Bone marrow (tissue), 2 donors: Measurements from ENCODE around the gene SYT3.

Source experiments
- DNase-seq, 2 donors: peaks; one replicate each; lab custom pipeline; 2025; lab: John Stamatoyannopoulos, UW

SYT3 gene

DNA sequence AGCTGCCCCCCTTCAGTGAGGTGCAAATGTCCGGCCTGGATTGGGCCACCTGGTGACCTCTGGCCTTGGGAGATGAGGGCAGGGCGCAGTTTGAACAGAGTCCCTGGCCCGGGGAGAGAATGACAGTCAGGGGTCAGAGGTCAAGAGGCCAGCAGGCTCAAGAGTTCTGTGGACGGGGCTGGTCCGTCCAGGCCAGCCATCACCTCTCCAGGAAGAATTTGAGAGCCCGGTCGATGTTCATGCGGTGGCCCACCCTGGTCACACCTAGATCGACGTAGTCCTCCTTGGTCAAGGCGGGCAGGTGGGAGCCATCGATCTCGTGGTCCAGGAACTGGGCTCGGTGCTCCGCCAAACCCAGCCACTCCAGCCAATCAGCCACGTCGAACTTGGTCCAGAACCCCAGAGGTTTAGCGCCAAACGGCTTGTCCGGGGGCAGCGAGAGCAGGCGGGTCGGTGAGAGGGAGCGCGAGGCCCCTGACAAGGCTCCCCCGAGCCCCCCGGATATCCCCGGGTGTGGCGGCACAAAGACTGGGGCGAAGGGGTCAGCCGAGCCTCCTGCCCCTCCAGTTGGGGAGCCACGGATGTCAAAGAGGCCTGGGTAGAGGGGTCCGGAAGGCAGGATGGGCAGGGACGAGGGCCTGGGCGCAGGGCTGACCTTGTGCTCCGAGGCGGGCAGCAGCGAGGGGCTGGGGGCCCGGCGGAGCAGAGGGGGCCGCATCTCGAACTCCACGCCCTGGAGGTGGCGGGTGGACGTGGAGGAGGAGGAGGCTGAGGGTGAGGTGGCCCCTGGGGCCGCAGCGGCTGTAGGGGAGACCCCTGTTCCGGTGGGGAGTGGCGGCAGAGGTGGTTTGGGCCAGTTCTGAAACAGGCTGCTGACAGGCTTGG, 22.3 kb upstream of the SYT3 start:
- DNase-seq = no peak

DNA sequence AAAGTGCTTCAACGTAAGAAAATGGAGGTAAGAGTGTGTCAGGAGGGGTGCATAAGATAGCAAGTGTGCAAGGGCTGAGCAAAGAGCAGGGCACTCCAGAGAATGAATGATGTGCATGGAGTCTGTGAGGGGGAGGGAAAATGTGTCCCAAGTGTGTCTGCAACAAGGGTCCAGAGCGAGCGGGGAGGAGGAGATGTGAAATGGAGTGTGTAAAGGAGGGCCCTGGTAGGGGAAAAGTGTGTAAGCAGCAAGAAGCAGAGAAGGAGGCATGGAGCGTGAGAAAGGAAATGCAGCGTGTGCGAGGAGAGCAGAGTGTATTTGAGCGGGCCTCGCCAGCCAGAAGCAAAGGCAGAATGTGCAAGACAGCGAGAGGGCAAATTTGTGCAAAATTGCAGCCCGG, 21.3 kb upstream of the SYT3 start:
- no peak for DNase-seq

- DNase-seq = no peak
These were observed 20.3 kb upstream of the SYT3 start for GRCh38 chr19:50660088-50660366.

- no peak for DNase-seq
These were observed 19.8 kb upstream of the SYT3 start for GRCh38 chr19:50659318-50660087.

DNA sequence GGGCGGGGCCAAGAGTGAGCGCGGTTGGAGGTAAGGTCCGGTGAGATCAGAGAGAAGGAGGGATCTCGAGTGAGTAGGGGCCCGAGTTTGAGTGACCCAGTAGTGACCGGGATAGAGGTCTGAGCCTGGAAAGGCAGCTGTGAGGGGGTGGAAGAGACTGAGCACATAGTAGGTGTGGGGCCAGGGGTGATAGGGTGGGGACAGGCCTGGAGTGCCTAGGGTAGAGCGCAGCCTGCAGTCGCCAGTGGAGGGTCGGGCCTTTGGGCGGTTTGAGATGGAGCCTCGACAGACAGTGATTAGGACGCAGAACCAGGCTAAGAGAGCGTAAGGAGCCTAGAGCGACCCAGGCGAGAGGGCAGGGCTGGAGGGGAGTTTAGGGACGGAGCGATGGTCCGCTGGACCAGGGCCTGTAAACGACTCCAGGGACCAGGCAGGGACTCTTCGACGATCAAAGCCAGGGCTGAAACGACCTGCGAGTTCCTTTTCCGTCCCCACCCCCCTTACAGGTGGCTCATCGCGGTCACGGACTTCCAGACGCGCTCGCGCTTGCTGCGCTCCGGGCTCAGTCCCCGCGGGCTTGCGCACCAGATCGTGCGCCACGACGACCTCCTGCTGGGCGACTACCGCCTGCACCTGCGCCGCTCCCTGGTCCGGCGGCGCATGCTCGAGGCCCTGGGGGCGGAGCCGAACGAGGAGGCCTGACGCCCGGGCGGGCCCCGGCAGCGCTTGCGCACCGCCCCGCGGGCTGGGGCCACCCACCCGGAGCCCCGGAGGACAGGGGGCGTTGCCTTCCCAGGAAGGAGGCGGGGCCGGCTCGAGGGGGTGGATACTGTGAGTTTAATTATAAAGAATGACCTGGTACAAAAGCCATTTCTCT, 19.0 kb upstream of the SYT3 start:
- DNase-seq = peak in 1 of 2 donors; percentile 46

GRCh38 chr19:50657712-50658440, 18.2 kb upstream of the SYT3 start:
- peak; percentile 88 to 98 for DNase-seq

DNA sequence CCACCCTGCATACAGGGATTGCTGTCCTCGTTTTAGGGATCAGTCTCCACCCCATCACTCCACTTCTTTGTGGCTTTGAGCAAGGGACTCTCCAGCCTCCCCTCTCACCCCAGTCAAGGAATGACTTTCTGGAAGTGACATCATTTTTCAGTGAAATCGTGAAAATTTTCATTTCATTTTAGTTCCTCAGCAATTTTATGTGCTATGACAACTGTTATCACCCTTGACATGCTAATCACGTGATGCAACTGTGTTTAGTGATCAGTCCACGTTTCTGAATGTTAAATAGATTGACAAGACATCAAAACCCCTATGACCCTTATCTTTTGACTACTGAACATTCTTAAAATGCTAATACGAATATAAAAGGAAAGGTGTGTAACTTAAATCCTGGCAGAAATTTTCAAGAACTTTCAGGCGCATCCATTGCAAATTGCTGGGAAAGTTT, 17.6 kb upstream of the SYT3 start:
- no peak for DNase-seq

DNA sequence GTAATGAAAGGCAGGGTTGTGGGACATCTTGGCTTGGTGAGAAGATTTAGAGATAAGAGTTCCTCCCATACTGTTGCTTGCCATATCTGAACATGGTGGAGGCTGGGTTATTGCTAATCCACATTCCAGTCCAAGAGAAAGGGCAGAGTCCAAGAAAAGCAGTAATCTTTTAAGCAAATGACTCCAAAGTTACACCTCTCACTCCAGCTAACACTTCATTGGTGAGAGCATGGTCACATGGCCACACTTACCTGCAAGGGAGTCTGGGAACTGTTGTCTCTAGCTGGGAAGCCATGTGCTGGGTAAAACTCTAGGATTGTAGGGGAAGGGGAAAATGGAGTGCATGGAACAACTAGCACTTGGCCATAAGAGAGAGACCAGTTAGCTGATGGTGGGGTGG, 15.2 kb upstream of the SYT3 start:
- no peak for DNase-seq

GRCh38 chr19:50652722-50653121, 13.0 kb upstream of the SYT3 start:
- DNase-seq = no peak

GRCh38 chr19:50651174-50651573, 11.5 kb upstream of the SYT3 start:
- DNase-seq = no peak

GRCh38 chr19:50649433-50650391, 10.0 kb upstream of the SYT3 start, which contains the start of gene C19orf81:
Gene C19orf81, plus strand, starts transcription at chr19:50649445. Its CDS starts 0 bp downstream, at chr19:50649445.
- DNase-seq = no peak

DNA sequence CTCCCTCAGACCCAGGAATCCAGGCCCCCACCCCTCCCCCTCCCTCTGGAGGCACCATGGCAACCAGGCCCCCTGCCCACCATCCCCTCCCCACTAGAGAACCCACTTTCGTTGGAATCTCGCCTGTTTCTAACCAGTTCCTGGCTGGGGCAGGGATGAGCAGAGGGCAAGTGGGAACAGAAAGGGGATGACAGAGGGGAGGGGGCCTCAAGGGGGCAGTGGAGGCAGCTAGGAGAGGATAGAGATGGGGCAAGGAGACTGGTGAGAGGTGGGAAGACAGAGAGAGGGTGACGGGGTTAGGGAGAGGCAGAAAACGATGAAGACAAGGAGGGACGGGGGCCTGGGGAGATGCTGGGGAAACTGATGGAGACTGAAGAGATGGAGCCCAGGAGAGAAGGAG, 9.0 kb upstream of the SYT3 start:
- DNase-seq = no peak

DNA sequence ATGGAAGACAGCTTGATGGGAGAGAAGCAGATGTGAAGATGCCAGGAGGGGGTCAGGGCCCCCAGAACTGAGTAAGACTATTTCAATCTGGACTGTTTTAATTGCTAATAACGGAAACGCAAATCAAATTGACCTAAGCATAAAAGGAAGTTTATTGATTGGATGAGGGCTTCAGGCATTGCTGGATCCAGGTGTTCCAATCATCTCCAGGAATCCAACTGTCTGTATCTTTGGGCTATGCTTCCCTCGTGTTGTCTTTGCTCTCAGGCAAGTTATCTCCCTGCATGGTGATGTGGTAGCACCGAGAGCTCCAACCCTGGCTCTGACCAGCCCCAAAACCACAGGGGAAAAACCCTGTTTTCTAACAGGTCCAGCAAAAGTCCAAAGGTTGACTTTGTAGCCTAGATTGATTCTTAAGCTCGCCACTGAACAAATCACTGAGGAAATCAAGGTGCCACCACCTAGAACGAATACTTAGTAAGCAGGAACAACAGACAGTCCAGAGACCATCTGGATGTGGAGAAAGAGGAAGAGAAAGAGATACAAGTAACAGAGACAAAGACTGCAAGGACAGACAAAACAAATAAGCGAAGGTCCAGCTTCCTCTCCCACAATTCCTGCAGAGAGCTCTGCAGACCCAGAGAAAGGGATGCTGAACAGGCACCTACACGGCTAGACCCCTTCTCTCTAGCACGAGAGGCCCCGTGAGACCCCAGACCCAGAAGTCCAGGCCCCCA, 8.4 kb upstream of the SYT3 start:
- DNase-seq = no peak

GRCh38 chr19:50646074-50646807, 6.6 kb upstream of the SYT3 start:
- no peak for DNase-seq

DNA sequence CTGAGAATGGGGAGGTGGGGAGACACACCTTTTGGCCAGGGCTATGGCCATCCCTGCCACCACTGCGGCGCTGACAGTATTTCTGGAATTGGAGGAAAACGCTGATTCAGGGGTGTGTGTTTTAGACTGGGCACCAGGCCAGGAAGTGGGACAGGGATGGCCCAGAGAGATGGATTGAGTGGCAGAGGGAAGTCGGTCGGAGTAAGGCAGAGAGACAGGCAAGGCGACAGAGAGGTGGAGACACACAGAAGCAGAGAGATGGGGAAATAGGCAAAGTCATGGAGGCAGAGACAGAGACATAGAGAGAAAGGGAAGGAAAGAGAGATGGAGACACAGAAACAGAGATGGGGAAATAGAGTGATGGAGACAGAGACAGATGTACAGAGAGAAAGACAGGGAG, 5.4 kb upstream of the SYT3 start:
- DNase-seq = no peak

DNA sequence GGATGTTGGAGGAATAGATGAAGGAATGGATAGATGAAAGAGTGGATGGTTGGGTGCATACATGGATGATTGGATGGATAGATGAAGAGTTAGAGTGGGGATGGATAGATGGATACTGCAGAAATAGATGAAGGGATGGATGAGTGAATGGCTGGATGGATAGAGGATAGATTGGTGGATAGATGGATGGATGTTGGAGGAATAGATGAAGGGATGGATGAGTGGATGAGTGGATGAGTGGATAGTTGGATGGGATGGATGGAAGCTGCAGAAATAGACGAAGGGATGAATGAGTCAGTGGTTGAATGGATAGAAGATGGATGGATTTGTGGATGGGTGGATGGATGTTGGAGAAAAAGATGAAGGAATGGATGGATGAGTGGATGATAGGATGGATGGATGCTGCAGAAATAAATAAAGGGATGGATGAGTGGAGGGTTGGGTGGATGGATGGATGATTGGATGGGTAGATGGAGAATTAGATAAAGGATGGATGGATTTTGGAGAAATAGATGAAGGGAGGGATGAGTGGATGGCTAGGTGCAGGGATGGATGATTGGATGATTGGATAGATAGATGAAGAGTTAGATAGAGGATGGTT, 4.7 kb upstream of the SYT3 start:
- no peak for DNase-seq

GRCh38 chr19:50640368-50640767, 687 bp upstream of the SYT3 start:
- no peak for DNase-seq

DNA sequence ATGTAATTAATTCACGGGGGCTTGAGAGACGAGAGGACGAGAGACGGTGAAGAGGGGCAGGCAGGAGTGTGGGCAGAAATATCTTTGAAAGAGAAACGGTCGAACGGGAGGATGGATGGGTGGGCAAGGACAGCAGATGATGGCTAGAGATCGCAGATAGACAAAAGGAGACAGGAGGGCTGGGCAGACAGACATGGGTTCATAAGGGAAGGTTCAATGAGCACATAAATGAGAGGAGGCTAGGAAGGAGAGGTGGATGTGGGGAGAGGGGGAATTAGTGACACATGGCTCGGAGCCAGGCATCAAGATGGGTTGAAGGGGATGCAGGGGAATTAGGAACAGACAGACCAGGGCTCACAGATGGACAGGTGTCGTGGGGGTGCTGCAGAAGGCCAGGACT, 1.1 kb downstream of the SYT3 start:
- DNase-seq = no peak
